Mesenchymal stem cell (in vitro differentiated cells and primary cell): Measurements from ENCODE around the gene SC5D.

ENCODE experiments used
- DNase-seq: peaks from one replicate; pipeline ENCODE4 v3.0.0-alpha.2; 2013
- H2AFZ ChIP-seq: one replicate; pipeline ENCODE4 v1.6.1; 2013; ENCODE audit warnings: low read depth, mild to moderate bottlenecking, control low read depth, inconsistent platforms, low read length, moderate library complexity
- H2AK5ac ChIP-seq: 2 replicates; pipeline ENCODE4 v1.6.1; 2013; ENCODE audit warnings: low read length, moderate library complexity, mild to moderate bottlenecking, inconsistent platforms; ENCODE audit not compliant: severe bottlenecking
- H2BK120ac ChIP-seq: one replicate; pipeline ENCODE4 v1.6.1; 2013; ENCODE audit warnings: low read depth, mild to moderate bottlenecking, inconsistent platforms, low read length, moderate library complexity
- H2BK12ac ChIP-seq, 2 experiments: one replicate each; pipeline ENCODE4 v1.6.1; 2013; ENCODE audit warnings: inconsistent platforms in 2 of 2, low read length in 2 of 2, mild to moderate bottlenecking in 2 of 2, moderate library complexity in 2 of 2, control low read depth in 1 of 2
- H2BK15ac ChIP-seq: one replicate; pipeline ENCODE4 v1.6.1; 2013; ENCODE audit warnings: mild to moderate bottlenecking, low read depth, inconsistent platforms; ENCODE audit not compliant: poor library complexity, severe bottlenecking
- H2BK5ac ChIP-seq: 2 replicates; pipeline ENCODE4 v1.6.1; 2013; ENCODE audit warnings: low read depth, mild to moderate bottlenecking, low read length, control low read depth, inconsistent platforms; ENCODE audit not compliant: poor library complexity, severe bottlenecking
- H3K14ac ChIP-seq, 2 experiments: one replicate each; pipeline ENCODE4 v1.6.1; 2013; ENCODE audit warnings: inconsistent platforms in 2 of 2, low read length in 2 of 2, control low read depth in 1 of 2, mild to moderate bottlenecking in 1 of 2, moderate library complexity in 1 of 2
- H3K18ac ChIP-seq, 2 experiments: one replicate each; pipeline ENCODE4 v1.6.1; 2013; ENCODE audit warnings: inconsistent platforms in 2 of 2, low read length in 2 of 2, control low read depth in 1 of 2, low read depth in 1 of 2, mild to moderate bottlenecking in 1 of 2
- H3K23ac ChIP-seq, 2 experiments: one replicate each; pipeline ENCODE4 v1.6.1; 2013; ENCODE audit warnings: inconsistent platforms in 2 of 2, low read length in 2 of 2, mild to moderate bottlenecking in 2 of 2, moderate library complexity in 2 of 2, control low read depth in 1 of 2
- H3K27ac ChIP-seq: 2 replicates; pipeline ENCODE4 v1.5.1; 2013; ENCODE audit warnings: mild to moderate bottlenecking, moderate library complexity, low read length, control low read depth, inconsistent platforms; ENCODE audit not compliant: poor library complexity, severe bottlenecking
- H3K27me3 ChIP-seq, 2 experiments: 2 replicates each; pipeline versions ENCODE4 v1.6.1 to v1.7.0; 2013; ENCODE audit warnings: low read length in 2 of 2, mild to moderate bottlenecking in 2 of 2, moderate library complexity in 2 of 2, control low read depth in 1 of 2, inconsistent platforms in 1 of 2; ENCODE audit not compliant: control insufficient read depth in 1 of 2, insufficient read depth in 1 of 2
- H3K36me3 ChIP-seq, 2 experiments: 2 replicates each; pipeline versions ENCODE4 v1.6.1 to v1.7.0; 2013; ENCODE audit warnings: low read length in 2 of 2, control low read depth in 1 of 2, inconsistent platforms in 1 of 2, low read depth in 1 of 2, mild to moderate bottlenecking in 1 of 2; ENCODE audit not compliant: insufficient read depth in 2 of 2, control insufficient read depth in 1 of 2
- H3K4ac ChIP-seq, 2 experiments: one replicate each; pipeline ENCODE4 v1.6.1; 2013; ENCODE audit warnings: inconsistent platforms in 2 of 2, low read length in 2 of 2, mild to moderate bottlenecking in 2 of 2, moderate library complexity in 2 of 2, control low read depth in 1 of 2, low read depth in 1 of 2
- H3K4me1 ChIP-seq: 2 replicates; pipeline ENCODE4 v1.6.1; 2013; ENCODE audit warnings: low read depth, low read length, control low read depth; ENCODE audit not compliant: control insufficient read depth, insufficient read depth
- H3K4me2 ChIP-seq: 2 replicates; pipeline ENCODE4 v1.6.1; 2013; ENCODE audit warnings: low read length, mild to moderate bottlenecking, inconsistent platforms; ENCODE audit not compliant: poor library complexity, severe bottlenecking
- H3K4me3 ChIP-seq, 2 experiments: 2 replicates each; pipeline versions ENCODE4 v1.5.1 to v1.7.0; 2013; ENCODE audit warnings: low read length in 2 of 2, mild to moderate bottlenecking in 2 of 2, control low read depth in 1 of 2, low read depth in 1 of 2; ENCODE audit not compliant: insufficient read depth in 1 of 2
- H3K79me1 ChIP-seq: replicated peaks from 2 replicates; pipeline ENCODE4 v1.6.1; 2013; ENCODE audit warnings: mild to moderate bottlenecking, control low read depth, low read length, inconsistent platforms; ENCODE audit not compliant: poor library complexity, severe bottlenecking
- H3K9ac ChIP-seq: 2 replicates; pipeline ENCODE4 v1.7.0; 2013; ENCODE audit warnings: mild to moderate bottlenecking, low read length, moderate library complexity
- H3K9me3 ChIP-seq: 2 replicates; pipeline ENCODE4 v1.7.0; 2013; ENCODE audit warnings: mild to moderate bottlenecking, low read length; ENCODE audit not compliant: control insufficient read depth
- H4K8ac ChIP-seq: one replicate; pipeline ENCODE4 v1.6.1; 2013; ENCODE audit warnings: inconsistent platforms, mild to moderate bottlenecking, low read length, moderate library complexity
- H4K91ac ChIP-seq: one replicate; pipeline ENCODE4 v1.6.1; 2013; ENCODE audit warnings: mild to moderate bottlenecking, low read length, inconsistent platforms
- WGBS: methylation state at CpG from one replicate; pipeline ENCODE4 v1.1.7; 2013; ENCODE audit warnings: mixed read lengths; 5-methylcytosine and 5-hydroxymethylcytosine counted together

Gene SC5D

DNA sequence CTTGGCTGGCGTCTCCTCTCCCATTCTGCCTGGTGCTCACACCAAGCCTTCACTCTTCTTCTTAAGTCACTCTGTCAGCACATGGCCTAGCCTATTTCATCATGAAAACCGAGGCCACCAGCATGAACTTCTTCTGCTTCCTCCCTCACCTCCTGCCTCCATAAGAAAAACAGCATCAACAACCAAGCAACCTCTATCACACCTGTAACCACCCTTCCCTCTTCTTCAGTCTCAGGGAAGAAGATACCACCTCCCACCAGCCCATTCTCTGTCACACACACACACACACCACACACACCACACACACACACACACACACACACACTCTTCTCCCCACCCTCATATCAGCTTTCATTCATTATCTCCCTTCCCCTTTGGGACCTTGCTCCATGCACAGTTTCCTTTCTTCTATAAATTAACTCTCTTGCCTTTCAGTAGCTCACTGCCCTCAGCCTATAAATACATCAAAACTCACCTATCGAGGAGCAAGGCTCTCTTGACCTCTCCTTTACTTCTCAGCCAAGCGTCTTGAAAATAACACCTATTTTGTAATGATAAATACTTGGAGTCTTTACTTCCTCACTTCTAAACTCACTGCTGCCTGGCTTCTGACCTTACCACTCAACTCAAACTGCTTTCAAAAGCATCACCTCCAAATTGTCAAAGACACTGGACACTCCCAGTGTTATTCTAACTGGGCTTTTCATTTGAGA, 36.6 kb downstream of the SC5D start:
- Histone ChIP-seq H3K9me3 (no peaks in the 10 kb centered on the region), H4K91ac (no peak overlapping the region), H3K18ac (no peak overlapping the region), H4K8ac (no peak overlapping the region), H2BK15ac (no peak overlapping the region), H2AK5ac (no peak overlapping the region), H3K79me1 (no peaks in the 10 kb centered on the region), H3K9ac (no peak overlapping the region), H3K23ac (no peak overlapping the region), H3K4ac (no peak overlapping the region), H3K4me3 (no peak overlapping the region), H2BK5ac (no peak overlapping the region), H3K4me2 (no peak overlapping the region), H3K36me3 (no peaks in the 10 kb centered on the region), H2BK12ac (no peak overlapping the region), H3K4me1 (no peaks in the 10 kb centered on the region), H3K27me3 (peaks cover 0 to 74% of the 10 kb centered on the region in 2 experiments), H2BK120ac (no peak overlapping the region), H3K14ac (no peak overlapping the region), H2AFZ (no peak overlapping the region), H3K27ac (no peak overlapping the region)
- DNase-seq = no peak
- WGBS = 66% methylated on average over 4 of the region's 4 CpGs

DNA sequence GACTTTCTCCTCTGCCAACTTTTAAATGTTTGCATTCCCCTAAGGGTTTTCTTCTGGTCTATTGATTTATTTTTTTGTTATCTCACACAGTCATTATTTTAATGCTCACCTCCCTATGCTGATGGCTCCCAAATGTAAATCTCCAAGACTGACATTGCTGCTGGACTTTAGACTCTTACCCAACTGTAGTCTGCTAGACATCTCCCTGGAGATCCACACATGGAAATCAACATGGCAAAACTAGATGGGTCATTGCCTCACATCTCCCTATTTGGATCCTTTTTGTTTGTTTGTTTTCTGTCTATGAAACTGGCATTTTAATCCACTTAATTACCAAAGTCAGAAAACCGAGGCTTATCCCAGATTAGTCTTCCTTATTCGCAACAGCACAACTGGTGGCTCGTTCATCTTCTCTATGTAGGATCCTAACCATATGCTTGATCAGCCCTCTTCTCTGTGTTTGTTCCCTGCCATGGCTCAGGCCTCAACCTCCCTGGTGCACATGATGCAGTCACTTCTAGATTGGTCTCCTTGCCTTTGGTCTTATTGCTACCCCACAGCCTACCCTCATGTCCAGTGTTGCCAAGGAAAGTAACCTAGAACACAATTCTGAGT, 37.3 kb downstream of the SC5D start:
- Histone ChIP-seq H2AFZ (no peak overlapping the region), H2BK12ac (no peak overlapping the region), H3K79me1 (no peaks in the 10 kb centered on the region), H3K23ac (no peak overlapping the region), H3K4me1 (no peaks in the 10 kb centered on the region), H3K4me3 (no peak overlapping the region), H2AK5ac (no peak overlapping the region), H3K36me3 (no peaks in the 10 kb centered on the region), H4K8ac (no peak overlapping the region), H3K9me3 (no peaks in the 10 kb centered on the region), H4K91ac (no peak overlapping the region), H2BK120ac (no peak overlapping the region), H2BK15ac (no peak overlapping the region), H3K18ac (no peak overlapping the region), H2BK5ac (no peak overlapping the region), H3K27ac (no peak overlapping the region), H3K4me2 (no peak overlapping the region), H3K4ac (no peak overlapping the region), H3K9ac (no peak overlapping the region), H3K14ac (no peak overlapping the region), H3K27me3 (peaks cover 0 to 75% of the 10 kb centered on the region in 2 experiments)
- 90% methylated on average over 3 of the region's 3 CpGs for WGBS
- no peak for DNase-seq

DNA sequence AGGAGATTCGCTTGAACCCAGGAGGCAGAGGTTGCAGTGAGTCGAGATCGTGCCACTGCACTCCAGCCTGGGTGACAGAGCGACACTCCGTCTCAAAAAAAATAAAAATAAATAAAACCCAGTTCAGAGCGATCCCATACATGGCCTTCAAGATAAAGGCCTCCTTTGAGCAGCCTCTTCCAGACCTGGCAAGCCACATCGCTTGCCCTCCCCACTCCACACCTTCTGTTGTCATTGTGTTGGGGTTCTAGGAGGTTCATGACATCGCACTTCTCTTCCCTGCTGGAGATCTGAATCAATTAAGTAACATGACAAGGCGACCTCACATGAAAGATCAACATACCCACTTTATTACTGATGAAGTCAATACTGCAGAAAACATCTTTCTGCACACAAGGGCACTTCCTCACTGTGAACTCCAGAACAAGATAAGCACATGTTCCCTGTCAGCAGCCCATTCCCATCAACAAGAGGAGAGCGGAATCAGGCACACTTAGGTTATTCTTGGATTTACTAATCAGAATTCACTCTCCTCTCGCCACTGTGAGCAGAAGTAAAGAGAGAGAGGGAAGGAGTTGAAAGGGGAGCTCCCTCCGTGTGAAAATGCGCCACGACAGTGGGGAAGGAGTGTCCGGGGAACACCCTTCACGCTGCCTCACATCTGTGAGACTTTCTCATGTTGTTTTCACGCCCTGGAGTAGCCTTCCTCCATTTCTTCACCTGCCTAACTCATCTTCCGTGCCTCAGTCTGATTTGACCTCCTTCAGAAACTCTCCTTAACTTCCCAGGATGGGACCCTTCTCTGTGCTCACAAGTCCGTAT, 38.3 kb downstream of the SC5D start:
- Histone ChIP-seq H3K4ac (no peak overlapping the region), H3K23ac (no peak overlapping the region), H3K27me3 (peaks cover 0 to 74% of the 10 kb centered on the region in 2 experiments), H2BK5ac (no peak overlapping the region), H2AK5ac (no peak overlapping the region), H3K18ac (no peak overlapping the region), H2BK12ac (no peak overlapping the region), H3K4me3 (no peak overlapping the region), H3K9ac (no peak overlapping the region), H3K79me1 (no peaks in the 10 kb centered on the region), H3K36me3 (no peaks in the 10 kb centered on the region), H3K4me1 (no peaks in the 10 kb centered on the region), H3K4me2 (no peak overlapping the region), H4K8ac (no peak overlapping the region), H2AFZ (no peak overlapping the region), H4K91ac (no peak overlapping the region), H3K14ac (no peak overlapping the region), H2BK120ac (no peak overlapping the region), H3K27ac (no peak overlapping the region), H2BK15ac (no peak overlapping the region), H3K9me3 (no peaks in the 10 kb centered on the region)
- WGBS = 86% methylated on average over 15 of the region's 19 CpGs
- DNase-seq = no peak
